ENCODE measurements around the gene WDPCP. TPM values are rescaled to one million over a fixed set of nuclear protein-coding genes. Genes with fewer than 3 reads are reported as not detected.
"Not testable (repeated sequence)": the region's sequence is repeated elsewhere in the genome, so short reads cannot be mapped to it uniquely, and the experiment has no call there.

The WDPCP gene
- total RNA-seq, 1 experiment from 2014 or later = 8.7 TPM

- no peak for DNase-seq (ENCODE audit: low spot score)
Observed at GRCh38 chr2:63257473-63257872, 330.8 kb downstream of the WDPCP start.

- no peak for DNase-seq (ENCODE audit: low spot score)
Observed at GRCh38 chr2:63249161-63249560, 339.1 kb downstream of the WDPCP start.

GRCh38 chr2:63242747-63243146 lies 345.5 kb downstream of the WDPCP start:
- no peak for DNase-seq (ENCODE audit: low spot score)

GRCh38 chr2:63225964-63226686 lies 362.2 kb downstream of the WDPCP start:
- no peak for DNase-seq (ENCODE audit: low spot score)

GRCh38 chr2:63218800-63219526 lies 369.3 kb downstream of the WDPCP start:
- DNase-seq (ENCODE audit: low spot score) = no peak

- no peak for DNase-seq (ENCODE audit: low spot score)
Observed at GRCh38 chr2:63195310-63195709, 393.0 kb downstream of the WDPCP start.

GRCh38 chr2:63194175-63194574 lies 394.1 kb downstream of the WDPCP start:
- no peak for DNase-seq (ENCODE audit: low spot score)

GRCh38 chr2:63192889-63193774 lies 395.1 kb downstream of the WDPCP start:
- DNase-seq (ENCODE audit: low spot score) = no peak

- DNase-seq (ENCODE audit: low spot score) = no peak
Observed at GRCh38 chr2:63192169-63192888, 395.9 kb downstream of the WDPCP start.

- peak; percentile 8 for DNase-seq (ENCODE audit: low spot score)
Observed at GRCh38 chr2:63189026-63189425, 399.3 kb downstream of the WDPCP start.

GRCh38 chr2:63186331-63186730 lies 401.9 kb downstream of the WDPCP start:
- no peak for DNase-seq (ENCODE audit: low spot score)

- no peak for DNase-seq (ENCODE audit: low spot score)
Observed at GRCh38 chr2:63163161-63163820, 425.0 kb downstream of the WDPCP start.

GRCh38 chr2:63159262-63159661 lies 429.0 kb downstream of the WDPCP start:
- no peak for DNase-seq (ENCODE audit: low spot score)

- not testable (repeated sequence) for DNase-seq (ENCODE audit: low spot score)
Observed at GRCh38 chr2:63136683-63137082, 451.6 kb downstream of the WDPCP start.

- no peak for DNase-seq (ENCODE audit: low spot score)
Observed at GRCh38 chr2:63132020-63132419, 456.3 kb downstream of the WDPCP start.

- DNase-seq (ENCODE audit: low spot score) = no peak
Observed at GRCh38 chr2:63131196-63131595, 457.1 kb downstream of the WDPCP start.

GRCh38 chr2:63127594-63127993 lies 460.7 kb downstream of the WDPCP start:
- no peak for DNase-seq (ENCODE audit: low spot score)

- no peak for DNase-seq (ENCODE audit: low spot score)
Observed at GRCh38 chr2:63124850-63125249, 463.4 kb downstream of the WDPCP start.

- no peak for DNase-seq (ENCODE audit: low spot score)
Observed at GRCh38 chr2:63124218-63124617, 464.1 kb downstream of the WDPCP start.

- DNase-seq (ENCODE audit: low spot score) = no peak
Observed at GRCh38 chr2:63122921-63123320, 465.4 kb downstream of the WDPCP start.

Data from A172 (cell line).